ENCODE results near the gene NMB. TPM values are rescaled to one million over a fixed set of nuclear protein-coding genes. Genes with fewer than 3 reads are reported as not detected.
A peak's percentile ranks its signal among the peaks of the same experiment; 100 is the strongest.

NMB gene
- total and polyA plus RNA-seq, 2 of the 13 experiments (the other 11 are each of a cell fraction or from before 2014, with no cell fraction given) = 10.4 to 25.4 TPM

- Histone ChIP-seq H3K9me3 (ENCODE audit: low read length) (no peaks in the 10 kb centered on the region), H3K27ac (ENCODE audit: extremely low read length, insufficient read depth, low read length) (no peak overlapping the region), H4K20me1 (ENCODE audit: insufficient read depth, low read length) (no peaks in the 10 kb centered on the region), H3K79me2 (ENCODE audit: insufficient read depth, low read length) (peaks cover 13% of the 10 kb centered on the region), H3K9ac (ENCODE audit: insufficient read depth, low read depth, low read length) (peak overlapping the region; percentile 71; the same call in 1 of the 2 replicates), H2AFZ (ENCODE audit: low read length) (no peak overlapping the region), H3K27me3 (ENCODE audit: control insufficient read depth in 1 of 2, insufficient read depth in 2 of 2, low read length in 2 of 2) (no peaks in the 10 kb centered on the region; a peak in 1 of 5 replicates), H3K4me2 (ENCODE audit: low read depth, low read length) (peak overlapping the region; percentile 87), H3K4me3 (replicated peaks in 1 of 3; ENCODE audit: insufficient read depth in 1 of 3, low read depth in 2 of 3, low read length in 3 of 3) (peak overlapping the region in 1 of 3 experiments; percentile 75; a peak in 1 of 6 replicates), H3K36me3 (replicated peaks in 1 of 2; ENCODE audit: control insufficient read depth in 1 of 2, insufficient read depth in 2 of 2, low read length in 2 of 2) (no peaks in the 10 kb centered on the region; a peak in 1 of 5 replicates), H3K4me1 (ENCODE audit: insufficient read depth, low read length) (peaks cover 65% of the 10 kb centered on the region)
- in situ Hi-C loops (cut with HindIII; ENCODE audit: extremely low pct_ligation_motif_present, low pct_unique_long_range_greater_than_20kb) = loop anchor here (5.0 to 10.0 kb wide), 2 partner anchors 70 to 268 kb away; no protein-coding TSS in a partner anchor
- TF ChIP-seq ZFP91 (CRISPR knock-in tag; IDR thresholded peaks at IDR 0.05; ENCODE audit: borderline replicate concordance) (0 out of 2 replicates have a peak, but pooled peaks have one; percentile 1), ISL2 (CRISPR knock-in tag; IDR thresholded peaks at IDR 0.05) (no peak)
- BruUV-seq (replicated peaks) = no TSS peak
- no peak for FAIRE-seq
- DNase-seq (ENCODE audit: low spot score) = no peak
- intact Hi-C loops (cut with micrococcal nuclease; ENCODE audit: unreplicated experiment) = loop anchor here (5.0 to 10.0 kb wide), 2 partner anchors 60 to 158 kb away; partner anchors contain the start of genes ALPK3 and SEC11A
- 89% methylated on average over 4 of the region's 7 CpGs for WGBS (ENCODE audit: low lambda C conversion rate)
- ChIA-PET CTCF (ENCODE audit: low intra/inter-chr PET ratio, low total read pairs) (interaction anchor here (2.4 kb wide), 1 partner anchor 57 kb away, joined by 34 read pairs; the partner anchor contains the start of gene ZSCAN2), POLR2A (interaction anchor here (1.5 to 3.8 kb wide), 2 partner anchors 50 to 69 kb away, joined by 3 to 23 read pairs; no protein-coding TSS in a partner anchor)
- ATAC-seq = no peak
Observed at GRCh38 chr15:84656972-84657371, 1.0 kb downstream of the NMB start.

GRCh38 chr15:84654689-84655453, 3.1 kb downstream of the NMB start:
- Histone ChIP-seq H3K9ac (ENCODE audit: insufficient read depth, low read depth, low read length) (peak overlapping the region; percentile 88), H3K79me2 (ENCODE audit: insufficient read depth, low read length) (peaks cover 14% of the 10 kb centered on the region), H3K36me3 (replicated peaks in 1 of 2; ENCODE audit: control insufficient read depth in 1 of 2, insufficient read depth in 2 of 2, low read length in 2 of 2) (peaks cover 0 to 3% of the 10 kb centered on the region in 2 experiments; a peak in 3 of 5 replicates), H3K4me1 (ENCODE audit: insufficient read depth, low read length) (peaks cover 71% of the 10 kb centered on the region), H3K27me3 (ENCODE audit: control insufficient read depth in 1 of 2, insufficient read depth in 2 of 2, low read length in 2 of 2) (no peaks in the 10 kb centered on the region; a peak in 1 of 5 replicates), H3K4me3 (replicated peaks in 1 of 3; ENCODE audit: insufficient read depth in 1 of 3, low read depth in 2 of 3, low read length in 3 of 3) (peak overlapping the region; percentile 74 to 89 (median 85)), H4K20me1 (ENCODE audit: insufficient read depth, low read length) (no peaks in the 10 kb centered on the region), H3K9me3 (ENCODE audit: low read length) (no peaks in the 10 kb centered on the region), H3K27ac (ENCODE audit: extremely low read length, insufficient read depth, low read length) (peak overlapping the region; percentile 83), H3K4me2 (ENCODE audit: low read depth, low read length) (peak overlapping the region; percentile 100), H2AFZ (ENCODE audit: low read length) (peak overlapping the region; percentile 18)
- ATAC-seq (peak; percentile 35), DNase-seq (ENCODE audit: low spot score) (peak; percentile 73), FAIRE-seq (no peak)
- ChIA-PET CTCF (ENCODE audit: low intra/inter-chr PET ratio, low total read pairs) (interaction anchor here (1.6 to 1.7 kb wide), 2 partner anchors 56 to 273 kb away, joined by 4 to 6 read pairs; no protein-coding TSS in a partner anchor), POLR2A (interaction anchor here (1.0 to 6.7 kb wide), 12 partner anchors 11 to 80 kb away, joined by 4 to 47 read pairs (median 6); partner anchors contain the start of genes SEC11A and ZSCAN2)
- in situ Hi-C loops (cut with HindIII; ENCODE audit: extremely low pct_ligation_motif_present, low pct_unique_long_range_greater_than_20kb) = loop anchor here (5.0 to 10.0 kb wide), 2 partner anchors 68 to 270 kb away; no protein-coding TSS in a partner anchor
- WGBS (ENCODE audit: low lambda C conversion rate) = 16% methylated on average over 13 of the region's 19 CpGs
- intact Hi-C loops (cut with micrococcal nuclease; ENCODE audit: unreplicated experiment) = loop anchor here (1.0 to 10.0 kb wide), 4 partner anchors 55 to 280 kb away; partner anchors contain the start of genes ALPK3 and SEC11A
- BruUV-seq (replicated peaks) = TSS peak; percentile 90
- no peak for TF ChIP-seq SRSF9 (IDR thresholded peaks at IDR 0.05; ENCODE audit: borderline replicate concordance, insufficient read depth, low read depth, low read length, poor library complexity, severe bottlenecking)
- TF ChIP-seq FOXA1 (IDR thresholded peaks at IDR 0.05) = no peak
- TF ChIP-seq FOXA1 (CRISPR knock-in tag; IDR thresholded peaks at IDR 0.05) = no peak
- TF ChIP-seq FOXP1 (IDR thresholded peaks at IDR 0.05) = no peak
- TF ChIP-seq FOXP1 (CRISPR knock-in tag; IDR thresholded peaks at IDR 0.05) = no peak
- no peak for TF ChIP-seq KDM6A (CRISPR knock-in tag; IDR thresholded peaks at IDR 0.05; ENCODE audit: low read depth)
- no peak for TF ChIP-seq SSRP1 (CRISPR knock-in tag; IDR thresholded peaks at IDR 0.05)
- TF ChIP-seq NCOA2 (CRISPR knock-in tag; IDR thresholded peaks at IDR 0.05) = no peak
- TF ChIP-seq TSC22D2 (CRISPR knock-in tag; IDR thresholded peaks at IDR 0.05; ENCODE audit: borderline replicate concordance) = no peak
- no peak for TF ChIP-seq SUZ12 (IDR thresholded peaks at IDR 0.05; ENCODE audit: low read depth, low read length)
- TF ChIP-seq ZNF563 (CRISPR knock-in tag; IDR thresholded peaks at IDR 0.05) = no peak
- no peak for TF ChIP-seq DR1 (CRISPR knock-in tag; IDR thresholded peaks at IDR 0.05)
- TF ChIP-seq MEIS1 (CRISPR knock-in tag; IDR thresholded peaks at IDR 0.05; ENCODE audit: borderline replicate concordance) = no peak
- TF ChIP-seq ZEB1 (IDR thresholded peaks at IDR 0.05; ENCODE audit: insufficient replicate concordance, low read depth) = no peak
- TF ChIP-seq HDAC2 (CRISPR knock-in tag; IDR thresholded peaks at IDR 0.05) = no peak; the same call in 1 of the 2 replicates
